PC-3 (cell line): Measurements from ENCODE around the gene KLHDC3.

Experiments used
- EZH2 ChIP-seq: fragments of 300-600 bp; sonication (generic); IDR thresholded peaks from one replicate; pipeline ENCODE4 v1.6.1; 2017; ENCODE audit warnings: antibody characterized with exemption, mild to moderate bottlenecking, low read length; ENCODE audit not compliant: unreplicated experiment
- EZH2phosphoT487 ChIP-seq: fragments of 300-600 bp; sonication (generic); IDR thresholded peaks from 2 replicates; pipeline ENCODE4 v1.6.1; 2018; ENCODE audit warnings: mild to moderate bottlenecking, antibody characterized with exemption, low read length, borderline replicate concordance
- TF ChIP-seq, protein P1 (sequence below): fragments of 300-600 bp; sonication (generic); conservative IDR thresholded peaks from 2 replicates; pipeline ENCODE4 v1.5.1; 2017; ENCODE audit warnings: antibody characterized with exemption, low read depth, mild to moderate bottlenecking, low read length

DNA sequence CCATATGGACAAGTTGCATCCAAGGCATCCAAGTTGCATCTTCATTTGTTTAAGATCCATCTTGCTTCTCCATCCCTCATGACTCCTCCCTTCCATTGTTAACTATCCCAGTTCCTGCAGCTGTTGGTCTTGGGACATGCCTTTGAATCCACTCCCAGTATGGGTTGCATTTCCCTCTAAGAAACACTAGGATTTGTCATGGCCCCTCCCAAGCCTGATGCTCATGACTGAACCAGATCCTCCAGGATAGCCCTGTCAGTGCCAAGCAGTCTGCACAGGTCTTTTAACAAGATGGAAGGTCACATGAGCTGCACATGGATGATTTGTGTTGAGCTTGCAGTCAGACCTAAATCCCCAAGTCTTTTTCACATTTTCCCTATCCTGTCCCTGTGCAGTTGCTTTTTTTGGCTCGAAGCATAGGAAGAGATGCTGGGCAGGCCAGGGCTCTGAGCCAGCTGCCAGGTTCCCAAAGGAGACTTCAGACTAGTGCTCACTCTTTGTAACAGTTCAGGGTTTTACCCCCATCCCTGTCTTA is 25.5 kb upstream of the KLHDC3 start:
- TF ChIP-seq EZH2phosphoT487 (no peak), EZH2 (no peak)
- TF ChIP-seq, protein P1, sequence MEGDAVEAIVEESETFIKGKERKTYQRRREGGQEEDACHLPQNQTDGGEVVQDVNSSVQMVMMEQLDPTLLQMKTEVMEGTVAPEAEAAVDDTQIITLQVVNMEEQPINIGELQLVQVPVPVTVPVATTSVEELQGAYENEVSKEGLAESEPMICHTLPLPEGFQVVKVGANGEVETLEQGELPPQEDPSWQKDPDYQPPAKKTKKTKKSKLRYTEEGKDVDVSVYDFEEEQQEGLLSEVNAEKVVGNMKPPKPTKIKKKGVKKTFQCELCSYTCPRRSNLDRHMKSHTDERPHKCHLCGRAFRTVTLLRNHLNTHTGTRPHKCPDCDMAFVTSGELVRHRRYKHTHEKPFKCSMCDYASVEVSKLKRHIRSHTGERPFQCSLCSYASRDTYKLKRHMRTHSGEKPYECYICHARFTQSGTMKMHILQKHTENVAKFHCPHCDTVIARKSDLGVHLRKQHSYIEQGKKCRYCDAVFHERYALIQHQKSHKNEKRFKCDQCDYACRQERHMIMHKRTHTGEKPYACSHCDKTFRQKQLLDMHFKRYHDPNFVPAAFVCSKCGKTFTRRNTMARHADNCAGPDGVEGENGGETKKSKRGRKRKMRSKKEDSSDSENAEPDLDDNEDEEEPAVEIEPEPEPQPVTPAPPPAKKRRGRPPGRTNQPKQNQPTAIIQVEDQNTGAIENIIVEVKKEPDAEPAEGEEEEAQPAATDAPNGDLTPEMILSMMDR = no peak
